ENCODE data around the gene USP48. TPM values are rescaled to one million over a fixed set of nuclear protein-coding genes. Genes with fewer than 3 reads are reported as not detected.

USP48 gene
- total and polyA plus RNA-seq, 2 of the 4 experiments (the other 2 are of a cell fraction): 24.7 to 25.0 TPM

DNA sequence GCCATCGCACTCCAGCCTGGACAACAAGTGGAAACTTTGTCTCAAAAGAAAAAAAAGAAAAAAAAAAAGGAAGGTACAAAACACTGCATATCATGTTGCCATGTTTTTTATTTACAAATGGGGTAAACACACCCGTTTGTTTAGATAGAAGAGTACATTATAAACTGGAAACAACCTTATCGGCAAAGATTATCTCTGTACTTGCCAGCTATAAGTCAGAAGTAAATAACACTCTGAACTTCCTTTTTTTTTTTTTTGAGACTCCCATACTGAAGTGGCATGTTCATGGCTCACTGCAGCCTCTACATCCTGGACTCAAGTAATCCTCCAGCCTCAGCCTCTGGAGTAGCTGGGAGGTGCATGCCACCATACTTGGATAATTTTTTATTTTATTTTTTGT, 21.9 kb downstream of the USP48 start:
- no TSS peak for BruUV-seq (replicated peaks)
- TF ChIP-seq RAD21 (IDR thresholded peaks at IDR 0.05; ENCODE audit: low read length): no peak
- TF ChIP-seq MAZ (IDR thresholded peaks at IDR 0.05; ENCODE audit: borderline replicate concordance, low read depth, low read length): no peak
- TF ChIP-seq FOS (IDR thresholded peaks at IDR 0.05; ENCODE audit: low read depth, low read length): no peak
- TF ChIP-seq BHLHE40 (IDR thresholded peaks at IDR 0.05; ENCODE audit: low read depth, low read length): no peak
- TF ChIP-seq, protein P1, sequence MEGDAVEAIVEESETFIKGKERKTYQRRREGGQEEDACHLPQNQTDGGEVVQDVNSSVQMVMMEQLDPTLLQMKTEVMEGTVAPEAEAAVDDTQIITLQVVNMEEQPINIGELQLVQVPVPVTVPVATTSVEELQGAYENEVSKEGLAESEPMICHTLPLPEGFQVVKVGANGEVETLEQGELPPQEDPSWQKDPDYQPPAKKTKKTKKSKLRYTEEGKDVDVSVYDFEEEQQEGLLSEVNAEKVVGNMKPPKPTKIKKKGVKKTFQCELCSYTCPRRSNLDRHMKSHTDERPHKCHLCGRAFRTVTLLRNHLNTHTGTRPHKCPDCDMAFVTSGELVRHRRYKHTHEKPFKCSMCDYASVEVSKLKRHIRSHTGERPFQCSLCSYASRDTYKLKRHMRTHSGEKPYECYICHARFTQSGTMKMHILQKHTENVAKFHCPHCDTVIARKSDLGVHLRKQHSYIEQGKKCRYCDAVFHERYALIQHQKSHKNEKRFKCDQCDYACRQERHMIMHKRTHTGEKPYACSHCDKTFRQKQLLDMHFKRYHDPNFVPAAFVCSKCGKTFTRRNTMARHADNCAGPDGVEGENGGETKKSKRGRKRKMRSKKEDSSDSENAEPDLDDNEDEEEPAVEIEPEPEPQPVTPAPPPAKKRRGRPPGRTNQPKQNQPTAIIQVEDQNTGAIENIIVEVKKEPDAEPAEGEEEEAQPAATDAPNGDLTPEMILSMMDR (conservative IDR thresholded peaks at IDR 0.05; ENCODE audit: low read depth, low read length): no peak
- no peak for TF ChIP-seq CHD1 (IDR thresholded peaks at IDR 0.05; ENCODE audit: low read depth, low read length)
- TF ChIP-seq SMC3 (IDR thresholded peaks at IDR 0.05; ENCODE audit: low read depth, low read length): no peak
- TF ChIP-seq CEBPB (IDR thresholded peaks at IDR 0.05; ENCODE audit: low read depth, low read length): no peak
- no peak for TF ChIP-seq MAFK (IDR thresholded peaks at IDR 0.05; ENCODE audit: low read depth, low read length)
- TF ChIP-seq NFE2L2 (IDR thresholded peaks at IDR 0.05; ENCODE audit: low read depth, low read length): no peak
- TF ChIP-seq RFX5 (IDR thresholded peaks at IDR 0.05; ENCODE audit: low read depth, low read length): no peak
- TF ChIP-seq, protein P2, sequence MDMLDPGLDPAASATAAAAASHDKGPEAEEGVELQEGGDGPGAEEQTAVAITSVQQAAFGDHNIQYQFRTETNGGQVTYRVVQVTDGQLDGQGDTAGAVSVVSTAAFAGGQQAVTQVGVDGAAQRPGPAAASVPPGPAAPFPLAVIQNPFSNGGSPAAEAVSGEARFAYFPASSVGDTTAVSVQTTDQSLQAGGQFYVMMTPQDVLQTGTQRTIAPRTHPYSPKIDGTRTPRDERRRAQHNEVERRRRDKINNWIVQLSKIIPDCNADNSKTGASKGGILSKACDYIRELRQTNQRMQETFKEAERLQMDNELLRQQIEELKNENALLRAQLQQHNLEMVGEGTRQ (IDR thresholded peaks at IDR 0.05; ENCODE audit: low read depth, low read length): no peak
- no CpG with 5 or more reads among the region's 3 CpGs for WGBS, 2 experiments (ENCODE audit: extremely low coverage in 2 of 2, insufficient read length in 1 of 2)

More for the DNA sequence above, 21.9 kb downstream of the USP48 start:
- Histone ChIP-seq H3K9me1 (ENCODE audit: insufficient read depth, low read length) (peaks cover 15% of the 10 kb centered on the region), H3K27ac (ENCODE audit: insufficient read depth, low read length) (no peak overlapping the region), H2BK15ac (ENCODE audit: low read depth, low read length) (no peak overlapping the region), H3K14ac (replicated peaks; ENCODE audit: low read depth, low read length) (no peak overlapping the region), H2AK9ac (replicated peaks; ENCODE audit: low read depth, low read length, poor library complexity) (no peak overlapping the region), H3K18ac (ENCODE audit: low read depth, low read length) (no peak overlapping the region), H2BK20ac (ENCODE audit: low read depth, low read length) (no peak overlapping the region), H4K91ac (ENCODE audit: insufficient read depth, low read depth, low read length) (no peak overlapping the region), H3K79me1 (ENCODE audit: low read depth in 1 of 2, low read length in 2 of 2) (peaks cover 38 to 82% of the 10 kb centered on the region in 2 experiments), H3K27me3 (ENCODE audit: control insufficient read depth, insufficient read depth, low read length) (no peaks in the 10 kb centered on the region), H4K20me1 (ENCODE audit: insufficient read depth, low read length) (peaks cover 78% of the 10 kb centered on the region), H3K4me2 (ENCODE audit: low read depth, low read length) (no peak overlapping the region), H2BK5ac (ENCODE audit: low read depth, low read length, poor library complexity, severe bottlenecking) (no peak overlapping the region), H3K9ac (ENCODE audit: low read depth, low read length) (no peak overlapping the region), H3K36me3 (ENCODE audit: control insufficient read depth, insufficient read depth, low read length) (peaks cover 7% of the 10 kb centered on the region), H4K5ac (ENCODE audit: low read depth, low read length) (no peak overlapping the region), H2AK5ac (ENCODE audit: low read depth, low read length) (no peak overlapping the region), H3K4ac (ENCODE audit: low read depth, low read length) (no peak overlapping the region), H4K8ac (ENCODE audit: low read depth in 2 of 2, low read length in 2 of 2) (no peak overlapping the region), H3K23ac (ENCODE audit: low read depth, low read length) (no peak overlapping the region), H3K9me3 (ENCODE audit: control insufficient read depth, insufficient read depth, low read length) (no peaks in the 10 kb centered on the region), H2AFZ (replicated peaks; ENCODE audit: low read length, poor library complexity) (no peak overlapping the region), H3K4me1 (ENCODE audit: control insufficient read depth, insufficient read depth, low read length) (peaks cover 8% of the 10 kb centered on the region), H3K56ac (ENCODE audit: extremely low read depth, insufficient read depth, low read length) (no peak overlapping the region), H3K4me3 (ENCODE audit: insufficient read depth, low read depth, low read length) (no peak overlapping the region), H2BK120ac (ENCODE audit: low read depth, low read length) (no peak overlapping the region)
- POLR2A ChIA-PET (ENCODE audit: unreplicated experiment): interaction anchor here (0.6 kb wide), 1 partner anchor 1443 kb away, joined by 3 read pairs; no protein-coding TSS in a partner anchor
- CTCF ChIA-PET: no interaction called here
- in situ Hi-C loops (cut with MboI; ENCODE audit: low sequenced_read_pairs) (no loop called here), intact Hi-C loops (cut with micrococcal nuclease) (no loop called here), dilution Hi-C loops (cut with HindIII; ENCODE audit: low sequenced_read_pairs, unreplicated experiment) (no loop called here)
- no peak for DNase-seq
- ATAC-seq (ENCODE audit: low read depth): no peak

Data from IMR-90 (cell line).